Esophagus (tissue), 2 donors: ENCODE data around the gene DRAP1. TPM values are rescaled to one million over a fixed set of nuclear protein-coding genes. Genes with fewer than 3 reads are reported as not detected.
A peak's percentile ranks its signal among the peaks of the same experiment; 100 is the strongest.

Source experiments
- H3K27ac ChIP-seq, 2 donors: one replicate each; pipeline ENCODE4 v1.5.1; 2013; ENCODE audit warnings: low read depth in 2 of 2, mild to moderate bottlenecking in 2 of 2, inconsistent platforms in 1 of 2, low read length in 1 of 2, moderate library complexity in 1 of 2
- H3K27me3 ChIP-seq, 2 donors: one replicate each; pipeline ENCODE4 v1.6.1; 2013; ENCODE audit warnings: low read length in 2 of 2, control low read depth in 1 of 2, mild to moderate bottlenecking in 1 of 2; ENCODE audit not compliant: insufficient read depth in 2 of 2, control insufficient read depth in 1 of 2
- H3K36me3 ChIP-seq, 2 donors: one replicate each; pipeline ENCODE4 v1.6.1; 2013; ENCODE audit warnings: low read length in 1 of 2; ENCODE audit not compliant: control insufficient read depth in 2 of 2, insufficient read depth in 2 of 2
- H3K4me1 ChIP-seq, 2 donors: one replicate each; pipeline ENCODE4 v1.6.1; 2013; ENCODE audit warnings: low read length in 1 of 2; ENCODE audit not compliant: control insufficient read depth in 2 of 2, insufficient read depth in 2 of 2
- H3K4me3 ChIP-seq, 2 donors: one replicate each; pipeline ENCODE4 v1.5.1; 2013; ENCODE audit warnings: low read length in 2 of 2, mild to moderate bottlenecking in 2 of 2, low read depth in 1 of 2, moderate library complexity in 1 of 2
- H3K9me3 ChIP-seq, 2 donors: one replicate each; pipeline ENCODE4 v1.6.1; 2013; ENCODE audit warnings: mild to moderate bottlenecking in 2 of 2, low read depth in 1 of 2, low read length in 1 of 2, moderate library complexity in 1 of 2; ENCODE audit not compliant: control insufficient read depth in 2 of 2, insufficient read depth in 1 of 2
- WGBS, 2 donors: extraction: QIAGEN DNeasy Blood & Tissue Kit; methylation state at CpG; one replicate each; pipeline ENCODE4 v1.1.7; 2013; 5-methylcytosine and 5-hydroxymethylcytosine counted together
- polyA plus RNA-seq, 2 donors: library from polyadenylated mRNA; stranded (reverse); fragments of 200-250 nt; gene quantifications; one replicate each; pipeline ENCODE4 v1.2.3, GENCODE V29; 2013
- donor health status: healthy with polysubstance abuse.
- donor health status: Bipolar disorder and iron deficiency.

The DRAP1 gene
- polyA plus RNA-seq, 2 donors, result 89.6 to 103 TPM

DNA sequence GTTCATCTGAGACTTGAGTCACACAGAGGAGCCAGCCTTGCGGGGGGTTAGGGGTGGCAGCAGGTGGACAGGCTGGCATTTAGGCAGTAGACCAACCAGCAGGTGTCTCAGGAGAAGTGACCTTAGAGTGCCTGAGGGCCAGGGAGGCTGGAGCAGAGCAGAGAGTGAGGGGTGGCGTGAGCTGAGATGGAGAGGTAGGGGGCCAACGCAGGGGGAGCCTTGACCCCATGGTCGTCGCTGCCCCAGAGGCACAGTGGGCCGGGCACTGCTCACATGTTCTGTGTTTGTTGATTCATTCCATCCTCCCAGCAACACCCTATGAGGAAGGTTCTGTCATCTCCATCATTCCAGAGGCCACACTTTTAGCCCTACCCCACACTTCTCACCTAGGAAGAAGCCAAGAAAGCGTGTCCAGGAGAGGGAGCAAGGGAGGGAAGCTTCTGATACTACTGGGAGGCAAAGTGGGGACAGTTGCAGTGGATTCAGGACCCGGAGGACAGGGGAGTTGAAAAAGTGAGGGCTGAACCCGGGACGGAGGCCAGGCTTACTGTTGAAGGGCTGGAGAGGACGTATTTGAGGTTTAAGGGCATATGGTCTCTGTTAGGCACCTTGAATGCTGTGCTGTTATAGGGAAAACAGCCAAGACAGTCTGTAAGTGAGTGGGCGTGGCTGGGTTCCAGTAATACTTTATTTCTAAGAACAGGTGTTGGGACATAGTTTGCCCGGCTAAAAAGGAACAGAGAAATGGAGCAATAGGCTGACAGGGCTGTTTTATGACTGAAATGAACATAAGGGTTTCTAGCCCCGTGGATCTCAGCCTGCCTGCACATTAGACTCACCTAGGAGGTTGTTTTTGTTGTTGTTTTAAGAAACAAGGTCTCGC, 49.6 kb downstream of the DRAP1 start:
- H3K36me3 ChIP-seq, result peaks cover 25 to 49% of the 10 kb centered on the region in 2 donors
- H3K4me3 ChIP-seq, result no peak overlapping the region
- 81 to 86% methylated on average over 12 to 15 of the region's 15 CpGs for WGBS, 2 donors
- H3K4me1 ChIP-seq, result peaks cover 0 to 3% of the 10 kb centered on the region in 2 donors
- H3K9me3 ChIP-seq, result no peaks in the 10 kb centered on the region
- H3K27me3 ChIP-seq, result no peaks in the 10 kb centered on the region
- peak overlapping the region in 1 of 2 donors; percentile 47 for H3K27ac ChIP-seq

Other genes starting within 250 kb of the DRAP1 start
- gene KAT5, start 207.2 kb upstream of the DRAP1 start, polyA plus RNA-seq, result 10 to 100 TPM; 55.6 to 60.3 TPM
- 10 to 100 TPM; 26.3 to 41.8 TPM for gene RNASEH2C, start 198.6 kb upstream of the DRAP1 start, polyA plus RNA-seq
- 10 to 100 TPM; 10.1 to 10.9 TPM for gene AP5B1, start 138.4 kb upstream of the DRAP1 start, polyA plus RNA-seq
- gene OVOL1, start 132.4 kb upstream of the DRAP1 start, polyA plus RNA-seq, result 10 to 100 TPM; 38.2 to 49.9 TPM
- gene SNX32, start 85.5 kb upstream of the DRAP1 start, polyA plus RNA-seq, result under 1 TPM; 0.15 to 0.47 TPM
- 100 to 1,000 TPM; 361 to 694 TPM for gene CFL1, start 61.2 kb upstream of the DRAP1 start, polyA plus RNA-seq
- gene MUS81, start 59.0 kb upstream of the DRAP1 start, polyA plus RNA-seq, result 10 to 100 TPM; 32.1 to 48.0 TPM
- gene EFEMP2, start 46.6 kb upstream of the DRAP1 start, polyA plus RNA-seq, result 10 to 100 TPM in 1 of 2 donors, 1 to 10 TPM in 1; 9.2 to 13.1 TPM
- 1 to 10 TPM; 1.3 to 1.7 TPM for gene CTSW, start 39.6 kb upstream of the DRAP1 start, polyA plus RNA-seq
- 10 to 100 TPM; 20.7 to 38.1 TPM for gene FIBP, start 31.0 kb upstream of the DRAP1 start, polyA plus RNA-seq
- 10 to 100 TPM; 13.5 to 22.7 TPM for gene CCDC85B, start 28.8 kb upstream of the DRAP1 start, polyA plus RNA-seq
- gene FOSL1, start 19.0 kb upstream of the DRAP1 start, polyA plus RNA-seq, result 10 to 100 TPM; 26.7 to 39.6 TPM
- 10 to 100 TPM; 21.8 to 27.6 TPM for gene C11orf68, start 364 bp upstream of the DRAP1 start, polyA plus RNA-seq
- not detected for gene TSGA10IP, start 26.1 kb downstream of the DRAP1 start, polyA plus RNA-seq
- gene SART1, start 42.3 kb downstream of the DRAP1 start, polyA plus RNA-seq, result 10 to 100 TPM; 33.9 to 77.1 TPM
- gene EIF1AD, start 82.7 kb downstream of the DRAP1 start, polyA plus RNA-seq, result 10 to 100 TPM; 13.6 to 17.8 TPM
- gene BANF1, start 83.1 kb downstream of the DRAP1 start, polyA plus RNA-seq, result 100 to 1,000 TPM; 142 to 246 TPM
- gene CST6, start 92.6 kb downstream of the DRAP1 start, polyA plus RNA-seq, result 10 to 100 TPM; 36.1 to 66.5 TPM
- gene CATSPER1, start 107.1 kb downstream of the DRAP1 start, polyA plus RNA-seq, result under 1 TPM; 0.05 to 0.06 TPM
- under 1 TPM in 1 of 2 donors, not detected in 1; 0.01 TPM for gene GAL3ST3, start 129.7 kb downstream of the DRAP1 start, polyA plus RNA-seq
- gene SF3B2, start 132.9 kb downstream of the DRAP1 start, polyA plus RNA-seq, result 10 to 100 TPM; 61.9 to 80.2 TPM
- gene PACS1, start 150.8 kb downstream of the DRAP1 start, polyA plus RNA-seq, result 10 to 100 TPM; 16.0 to 24.8 TPM